Colonic mucosa (tissue), 4 donors: ENCODE measurements around the gene DYNC1I2. TPM values are rescaled to one million over a fixed set of nuclear protein-coding genes. Genes with fewer than 3 reads are reported as not detected.

ENCODE experiments used
- DNase-seq: peaks from one replicate; pipeline ENCODE4 v3.0.0-alpha.2; 2020
- H3K27ac ChIP-seq: fragments of 200-600 bp; one replicate; pipeline ENCODE4 v1.8.0; 2021
- H3K27me3 ChIP-seq: fragments of 200-600 bp; one replicate; pipeline ENCODE4 v1.8.0; 2021
- H3K36me3 ChIP-seq: fragments of 200-600 bp; one replicate; pipeline ENCODE4 v1.8.0; 2021
- H3K4me1 ChIP-seq: fragments of 200-600 bp; one replicate; pipeline ENCODE4 v1.8.0; 2021; ENCODE audit warnings: mild to moderate bottlenecking
- H3K4me3 ChIP-seq: fragments of 200-600 bp; one replicate; pipeline ENCODE4 v1.8.0; 2021
- H3K9ac ChIP-seq, 2 donors: one replicate each; pipeline ENCODE4 v1.7.0; 2013; ENCODE audit warnings: control low read depth in 2 of 2, low read depth in 2 of 2, low read length in 2 of 2
- H3K9me3 ChIP-seq: fragments of 200-600 bp; one replicate; pipeline ENCODE4 v1.8.0; 2021
- CTCF ChIP-seq: fragments of 200-600 bp; IDR thresholded peaks from one replicate; pipeline ENCODE4 v1.8.0; 2022; ENCODE audit warnings: antibody characterized with exemption, mild to moderate bottlenecking
- intact Hi-C: fragments of 100-400 bp; cut with DNase I; formaldehyde crosslinking; loops from one replicate; pipeline ENCODE4 v1.14.1; 2022
- total RNA-seq, 2 donors: library from RNA; stranded (reverse); fragmentation: NEBNext Ultra II Directional in 1 of 2; extraction: Animal tissue kit (Norgen Biotek cat#: 25700) in 1 of 2; gene quantifications; one replicate each; pipeline ENCODE4 v1.2.1, GENCODE V29; 2021
- donor health status: healthy.
- donor health status: DM: no; HTN: no; CAD: no.
- donor health status: DM: no; HTN: no; CAD: no.

The DYNC1I2 gene
- total RNA-seq, 2 donors from 2014 or later, result 88.3 to 107 TPM

- Histone ChIP-seq H3K4me3 (no peak overlapping the region), H3K4me1 (no peaks in the 10 kb centered on the region), H3K9ac (no peak overlapping the region), H3K9me3 (no peaks in the 10 kb centered on the region), H3K27me3 (no peaks in the 10 kb centered on the region), H3K36me3 (no peaks in the 10 kb centered on the region), H3K27ac (no peak overlapping the region)
- DNase-seq, result no peak
- intact Hi-C loops, result no loop called here
- TF ChIP-seq CTCF, result no peak
These were observed 98.2 kb downstream of the DYNC1I2 start for GRCh38 chr2:171785450-171785849.

- Histone ChIP-seq H3K9me3 (no peaks in the 10 kb centered on the region), H3K4me3 (no peak overlapping the region), H3K4me1 (no peaks in the 10 kb centered on the region), H3K36me3 (no peaks in the 10 kb centered on the region), H3K27ac (no peak overlapping the region), H3K9ac (no peak overlapping the region), H3K27me3 (no peaks in the 10 kb centered on the region)
- no peak for TF ChIP-seq CTCF
- intact Hi-C loops, result no loop called here
- DNase-seq, result no peak
These were observed 100.2 kb downstream of the DYNC1I2 start for GRCh38 chr2:171787333-171788072.

- TF ChIP-seq CTCF, result no peak
- Histone ChIP-seq H3K27me3 (no peaks in the 10 kb centered on the region), H3K9me3 (no peaks in the 10 kb centered on the region), H3K9ac (no peak overlapping the region), H3K4me3 (no peak overlapping the region), H3K36me3 (no peaks in the 10 kb centered on the region), H3K27ac (no peak overlapping the region), H3K4me1 (no peaks in the 10 kb centered on the region)
- intact Hi-C loops, result no loop called here
- DNase-seq, result no peak
These were observed 101.2 kb downstream of the DYNC1I2 start for GRCh38 chr2:171788316-171788993.

GRCh38 chr2:171789956-171790355, 102.7 kb downstream of the DYNC1I2 start:
- no peak overlapping the region for H3K9ac ChIP-seq
- no peaks in the 10 kb centered on the region for H3K36me3 ChIP-seq
- no peak for DNase-seq
- H3K27ac ChIP-seq, result no peak overlapping the region
- intact Hi-C loops, result no loop called here
- H3K4me3 ChIP-seq, result no peak overlapping the region
- no peaks in the 10 kb centered on the region for H3K27me3 ChIP-seq
- no peaks in the 10 kb centered on the region for H3K4me1 ChIP-seq
- H3K9me3 ChIP-seq, result no peaks in the 10 kb centered on the region
- no peak for TF ChIP-seq CTCF

DNA sequence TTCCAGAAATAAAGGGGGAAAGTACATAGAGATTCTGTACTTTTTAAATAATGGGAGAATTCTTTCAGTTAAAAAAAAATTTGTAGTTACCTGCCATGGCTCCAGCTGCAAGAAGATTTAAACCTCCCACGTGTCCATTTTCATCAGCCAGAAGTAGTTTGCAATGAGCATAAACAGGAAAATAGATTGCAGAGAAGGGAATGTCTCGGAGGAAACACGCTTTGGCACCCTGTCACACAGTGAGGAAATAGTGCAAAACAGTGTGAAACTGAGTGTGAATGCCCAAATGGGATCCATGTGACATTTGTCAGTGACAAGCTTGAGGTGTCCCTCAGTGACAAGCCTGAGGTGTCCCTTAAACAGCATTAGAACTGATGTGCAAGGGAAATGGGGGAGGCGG, 104.1 kb downstream of the DYNC1I2 start:
- DNase-seq, result no peak
- Histone ChIP-seq H3K4me1 (no peaks in the 10 kb centered on the region), H3K9ac (no peak overlapping the region), H3K27me3 (no peaks in the 10 kb centered on the region), H3K36me3 (no peaks in the 10 kb centered on the region), H3K4me3 (no peak overlapping the region), H3K27ac (no peak overlapping the region), H3K9me3 (no peaks in the 10 kb centered on the region)
- TF ChIP-seq CTCF, result no peak
- intact Hi-C loops, result no loop called here
